Daoy (cell line): Measurements from ENCODE around the gene RDH13. TPM values are rescaled to one million over a fixed set of nuclear protein-coding genes. Genes with fewer than 3 reads are reported as not detected.
A peak's percentile ranks its signal among the peaks of the same experiment; 100 is the strongest.

Experiments
- DNase-seq: peaks from one replicate; pipeline ENCODE4 v3.0.0-alpha.2; 2015; ENCODE audit warnings: low read depth
- total RNA-seq: library from RNA; depleted of rRNA; stranded (reverse); fragments of >200 nt; shearing (Covaris generic); gene quantifications from 2 replicates; pipeline ENCODE4 v1.2.3, GENCODE V29; 2014

RDH13 gene
- total RNA-seq, 1 experiment from 2014 or later: 14.1 TPM

GRCh38 chr19:55092423-55093318, 29.7 kb upstream of the RDH13 start:
- no peak for DNase-seq

- no peak for DNase-seq
Measured at GRCh38 chr19:55091955-55092354, 29.0 kb upstream of the RDH13 start.

GRCh38 chr19:55091126-55091910, 28.4 kb upstream of the RDH13 start:
- no peak for DNase-seq

GRCh38 chr19:55090564-55090963, 27.6 kb upstream of the RDH13 start:
- no peak for DNase-seq

- DNase-seq: no peak
Measured at GRCh38 chr19:55089342-55089944, 26.5 kb upstream of the RDH13 start.

GRCh38 chr19:55088543-55089341, 25.8 kb upstream of the RDH13 start:
- peak; percentile 75 for DNase-seq

- no peak for DNase-seq
Measured at GRCh38 chr19:55088021-55088451, 25.1 kb upstream of the RDH13 start.

GRCh38 chr19:55087542-55087901, 24.6 kb upstream of the RDH13 start:
- no peak for DNase-seq

- DNase-seq: peak; percentile 97
Measured at GRCh38 chr19:55086730-55087541, 24.0 kb upstream of the RDH13 start.

- DNase-seq: no peak
Measured at GRCh38 chr19:55085923-55086715, 23.2 kb upstream of the RDH13 start.

- DNase-seq: no peak
Measured at GRCh38 chr19:55084416-55084815, 21.5 kb upstream of the RDH13 start.

GRCh38 chr19:55083004-55083850, 20.3 kb upstream of the RDH13 start:
- DNase-seq: no peak

GRCh38 chr19:55082020-55082851, 19.3 kb upstream of the RDH13 start:
- DNase-seq: peak; percentile 77

GRCh38 chr19:55081770-55082019, 18.7 kb upstream of the RDH13 start:
- no peak for DNase-seq

- DNase-seq: peak; percentile 95
Measured at GRCh38 chr19:55080968-55081769, 18.2 kb upstream of the RDH13 start.

GRCh38 chr19:55080121-55080967, 17.4 kb upstream of the RDH13 start:
- peak; percentile 90 for DNase-seq
